Liver (tissue), 3 donors: ENCODE measurements around the gene PEX14.

Experiments used
- CTCF ChIP-seq: fragments of 150-350 bp; IDR thresholded peaks from 2 replicates; pipeline ENCODE4 v1.5.1; 2017; ENCODE audit warnings: improper control_type of control experiment, low read depth, low read length; ENCODE audit not compliant: missing input control
- NR2F2 ChIP-seq: IDR thresholded peaks from 2 replicates; pipeline ENCODE4 v1.6.1; 2016; ENCODE audit warnings: antibody characterized with exemption
- SP1 ChIP-seq: IDR thresholded peaks from 2 replicates; pipeline ENCODE4 v1.6.1; 2018; ENCODE audit warnings: antibody characterized with exemption, mild to moderate bottlenecking
- donor health status: healthy.
- donor health status: healthy.

GRCh38 chr1:10433790-10434189, 41.0 kb upstream of the PEX14 start:
- TF ChIP-seq CTCF (no peak), NR2F2 (no peak), SP1 (no peak)
